ENCODE results near the gene ABTB2.

ABTB2 gene

DNA sequence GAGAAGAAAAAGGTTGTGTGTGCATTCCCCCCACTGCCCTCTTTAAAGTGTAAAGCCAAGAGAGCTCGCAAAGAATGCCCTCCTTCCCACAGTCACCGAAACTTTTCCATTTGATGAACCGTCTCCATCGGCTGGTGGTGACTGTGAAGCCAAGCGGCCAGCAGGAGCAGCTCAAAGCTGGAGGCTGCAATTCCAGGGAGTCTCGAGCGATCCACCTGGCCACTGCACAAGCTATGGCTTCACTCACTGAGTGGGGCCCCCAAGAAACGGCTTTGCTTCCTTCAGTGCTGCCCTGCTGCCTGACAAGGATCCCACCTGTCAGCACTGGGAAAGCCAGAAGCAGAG, 117.7 kb downstream of the ABTB2 start:
- peaks cover 0 to 5% of the 10 kb centered on the region in 2 donors for H3K9me3 ChIP-seq (replicated peaks in 1 of 2; ENCODE audit: control insufficient read depth in 2 of 2, insufficient read depth in 1 of 2, low read depth in 1 of 2, low read length in 2 of 2)
- H3K14ac ChIP-seq (ENCODE audit: low read length): no peak overlapping the region
- H3K23ac ChIP-seq (ENCODE audit: low read depth, low read length, poor library complexity): no peak overlapping the region
- H3K4me1 ChIP-seq (ENCODE audit: control insufficient read depth in 2 of 2, insufficient read depth in 1 of 2, low read depth in 1 of 2, low read length in 2 of 2): peaks cover 9 to 12% of the 10 kb centered on the region in 2 donors
- no peak overlapping the region for H3K4me2 ChIP-seq (ENCODE audit: insufficient read depth, low read length, poor library complexity, severe bottlenecking)
- no peaks in the 10 kb centered on the region for H3K27me3 ChIP-seq (ENCODE audit: control insufficient read depth in 3 of 3, insufficient read depth in 3 of 3, low read depth in 1 of 3, low read length in 3 of 3)
- no peak overlapping the region for H2AK5ac ChIP-seq (ENCODE audit: low read depth, low read length)
- no peak overlapping the region for H3K9ac ChIP-seq (ENCODE audit: low read depth, low read length, poor library complexity)
- H3K4ac ChIP-seq (ENCODE audit: low read length): no peak overlapping the region
- no peak overlapping the region for H4K8ac ChIP-seq (ENCODE audit: low read depth, low read length)
- no peaks in the 10 kb centered on the region for H3K79me1 ChIP-seq (ENCODE audit: low read depth, low read length)
- H3K4me3 ChIP-seq (ENCODE audit: low read length in 2 of 2): no peak overlapping the region
- no peak overlapping the region for H3K27ac ChIP-seq (replicated peaks; ENCODE audit: low read length)
- H2BK120ac ChIP-seq (ENCODE audit: low read depth, low read length): no peak overlapping the region
- peak overlapping the region; percentile 58 for H3K18ac ChIP-seq (ENCODE audit: low read length)
- no peaks in the 10 kb centered on the region for H3K36me3 ChIP-seq (replicated peaks in 1 of 2; ENCODE audit: control insufficient read depth in 2 of 2, insufficient read depth in 2 of 2, low read length in 2 of 2)
- WGBS, 2 donors (ENCODE audit: extremely low coverage in 2 of 2, insufficient read length in 2 of 2, insufficient replicate concordance in 1 of 2): no CpG with 5 or more reads among the region's 8 CpGs
- no peak overlapping the region for H2BK5ac ChIP-seq (ENCODE audit: low read length)
- H4K91ac ChIP-seq (ENCODE audit: low read depth, low read length, poor library complexity): no peak overlapping the region
- no peak overlapping the region for H2AFZ ChIP-seq (ENCODE audit: low read length)
- H2BK15ac ChIP-seq (ENCODE audit: low read length): no peak overlapping the region
- no peak overlapping the region for H2BK12ac ChIP-seq (ENCODE audit: low read length)
- no peak for DNase-seq (ENCODE audit: low spot score)

DNA sequence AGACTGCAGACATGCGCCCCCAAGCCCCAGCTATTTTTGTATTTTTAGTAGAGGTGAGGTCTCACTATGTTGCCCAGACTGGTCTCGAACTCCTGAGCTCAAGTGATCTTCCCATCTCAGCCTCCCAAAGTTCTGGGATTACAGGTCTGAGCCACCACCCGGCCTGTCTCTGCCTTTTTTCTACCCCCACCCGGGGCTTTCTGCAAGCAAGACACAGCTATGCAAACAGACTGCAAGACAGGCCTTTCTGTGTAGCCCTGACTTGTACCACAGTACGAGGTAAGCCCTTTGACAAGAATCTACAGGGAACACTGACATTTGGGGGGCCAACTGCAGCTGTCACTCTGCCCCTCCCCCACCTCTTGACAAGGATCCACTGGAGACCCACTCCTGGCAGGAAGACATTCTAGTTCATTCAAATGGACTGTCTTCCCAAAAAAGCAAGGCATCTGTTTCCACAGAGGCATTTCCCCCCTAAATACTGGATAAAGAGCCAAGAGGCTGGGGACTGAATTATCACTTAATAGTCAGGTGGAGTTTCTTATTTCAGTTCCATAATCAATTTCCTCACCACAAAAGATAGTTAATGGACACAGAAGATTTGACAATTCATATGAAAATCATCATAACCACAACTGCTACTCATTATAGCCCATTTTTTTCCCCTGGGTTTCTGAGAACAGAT, 118.2 kb downstream of the ABTB2 start:
- no peak overlapping the region for H2BK12ac ChIP-seq (ENCODE audit: low read length)
- H3K4ac ChIP-seq (ENCODE audit: low read length): no peak overlapping the region
- DNase-seq (ENCODE audit: low spot score): no peak
- no peaks in the 10 kb centered on the region for H3K79me1 ChIP-seq (ENCODE audit: low read depth, low read length)
- no peaks in the 10 kb centered on the region for H3K36me3 ChIP-seq (replicated peaks in 1 of 2; ENCODE audit: control insufficient read depth in 2 of 2, insufficient read depth in 2 of 2, low read length in 2 of 2)
- peak overlapping the region; percentile 1 for H3K9ac ChIP-seq (ENCODE audit: low read depth, low read length, poor library complexity)
- no peak overlapping the region for H3K23ac ChIP-seq (ENCODE audit: low read depth, low read length, poor library complexity)
- no peak overlapping the region for H4K91ac ChIP-seq (ENCODE audit: low read depth, low read length, poor library complexity)
- H3K18ac ChIP-seq (ENCODE audit: low read length): no peak overlapping the region
- no peaks in the 10 kb centered on the region for H3K27me3 ChIP-seq (ENCODE audit: control insufficient read depth in 3 of 3, insufficient read depth in 3 of 3, low read depth in 1 of 3, low read length in 3 of 3)
- WGBS, 2 donors (ENCODE audit: extremely low coverage in 2 of 2, insufficient read length in 2 of 2, insufficient replicate concordance in 1 of 2): no CpG with 5 or more reads among the region's 5 CpGs
- H2BK15ac ChIP-seq (ENCODE audit: low read length): no peak overlapping the region
- H3K27ac ChIP-seq (replicated peaks; ENCODE audit: low read length): no peak overlapping the region
- H2AK5ac ChIP-seq (ENCODE audit: low read depth, low read length): no peak overlapping the region
- H3K4me1 ChIP-seq (ENCODE audit: control insufficient read depth in 2 of 2, insufficient read depth in 1 of 2, low read depth in 1 of 2, low read length in 2 of 2): peaks cover 9 to 13% of the 10 kb centered on the region in 2 donors
- H3K4me3 ChIP-seq (ENCODE audit: low read length in 2 of 2): no peak overlapping the region
- H4K8ac ChIP-seq (ENCODE audit: low read depth, low read length): no peak overlapping the region
- H2BK5ac ChIP-seq (ENCODE audit: low read length): no peak overlapping the region
- no peak overlapping the region for H3K4me2 ChIP-seq (ENCODE audit: insufficient read depth, low read length, poor library complexity, severe bottlenecking)
- H3K14ac ChIP-seq (ENCODE audit: low read length): no peak overlapping the region
- no peak overlapping the region for H2BK120ac ChIP-seq (ENCODE audit: low read depth, low read length)
- H2AFZ ChIP-seq (ENCODE audit: low read length): no peak overlapping the region
- peaks cover 0 to 5% of the 10 kb centered on the region in 2 donors for H3K9me3 ChIP-seq (replicated peaks in 1 of 2; ENCODE audit: control insufficient read depth in 2 of 2, insufficient read depth in 1 of 2, low read depth in 1 of 2, low read length in 2 of 2)

DNA sequence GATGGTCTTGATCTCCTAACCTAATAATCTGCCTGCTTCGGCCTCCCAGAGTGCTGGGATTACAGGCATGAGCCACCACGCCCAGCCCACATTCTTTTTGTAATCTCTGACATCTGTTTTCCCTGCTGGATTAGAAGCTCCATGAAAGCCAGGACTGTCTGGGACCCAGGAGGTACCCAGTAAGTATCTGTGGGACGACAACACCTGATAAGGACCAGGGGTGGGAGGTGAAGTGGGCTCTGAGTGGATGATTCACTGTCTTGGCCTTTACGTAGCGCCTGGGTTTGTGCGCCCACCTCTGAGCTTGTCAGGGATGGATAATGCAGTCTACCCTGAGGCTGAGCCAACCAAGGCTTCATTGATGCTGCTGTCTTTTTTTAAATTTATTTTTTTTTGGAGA, 118.8 kb downstream of the ABTB2 start:
- Histone ChIP-seq H3K79me1 (ENCODE audit: low read depth, low read length) (no peaks in the 10 kb centered on the region), H3K4me2 (ENCODE audit: insufficient read depth, low read length, poor library complexity, severe bottlenecking) (no peak overlapping the region), H3K27me3 (ENCODE audit: control insufficient read depth in 3 of 3, insufficient read depth in 3 of 3, low read depth in 1 of 3, low read length in 3 of 3) (no peaks in the 10 kb centered on the region), H3K9ac (ENCODE audit: low read depth, low read length, poor library complexity) (no peak overlapping the region), H3K4ac (ENCODE audit: low read length) (no peak overlapping the region), H3K9me3 (replicated peaks in 1 of 2; ENCODE audit: control insufficient read depth in 2 of 2, insufficient read depth in 1 of 2, low read depth in 1 of 2, low read length in 2 of 2) (peaks cover 0 to 5% of the 10 kb centered on the region in 2 donors), H3K4me1 (ENCODE audit: control insufficient read depth in 2 of 2, insufficient read depth in 1 of 2, low read depth in 1 of 2, low read length in 2 of 2) (peaks cover 9 to 19% of the 10 kb centered on the region in 2 donors), H2AK5ac (ENCODE audit: low read depth, low read length) (no peak overlapping the region), H3K4me3 (ENCODE audit: low read length in 2 of 2) (no peak overlapping the region), H2BK12ac (ENCODE audit: low read length) (no peak overlapping the region), H3K27ac (replicated peaks; ENCODE audit: low read length) (no peak overlapping the region), H4K91ac (ENCODE audit: low read depth, low read length, poor library complexity) (no peak overlapping the region), H2BK5ac (ENCODE audit: low read length) (no peak overlapping the region), H3K18ac (ENCODE audit: low read length) (no peak overlapping the region), H3K36me3 (replicated peaks in 1 of 2; ENCODE audit: control insufficient read depth in 2 of 2, insufficient read depth in 2 of 2, low read length in 2 of 2) (no peaks in the 10 kb centered on the region), H4K8ac (ENCODE audit: low read depth, low read length) (no peak overlapping the region), H3K14ac (ENCODE audit: low read length) (no peak overlapping the region), H2BK15ac (ENCODE audit: low read length) (no peak overlapping the region), H3K23ac (ENCODE audit: low read depth, low read length, poor library complexity) (no peak overlapping the region), H2AFZ (ENCODE audit: low read length) (no peak overlapping the region), H2BK120ac (ENCODE audit: low read depth, low read length) (no peak overlapping the region)
- DNase-seq (ENCODE audit: low spot score): no peak
- WGBS, 2 donors (ENCODE audit: extremely low coverage in 2 of 2, insufficient read length in 2 of 2, insufficient replicate concordance in 1 of 2): no CpG with 5 or more reads among the region's 6 CpGs

DNA sequence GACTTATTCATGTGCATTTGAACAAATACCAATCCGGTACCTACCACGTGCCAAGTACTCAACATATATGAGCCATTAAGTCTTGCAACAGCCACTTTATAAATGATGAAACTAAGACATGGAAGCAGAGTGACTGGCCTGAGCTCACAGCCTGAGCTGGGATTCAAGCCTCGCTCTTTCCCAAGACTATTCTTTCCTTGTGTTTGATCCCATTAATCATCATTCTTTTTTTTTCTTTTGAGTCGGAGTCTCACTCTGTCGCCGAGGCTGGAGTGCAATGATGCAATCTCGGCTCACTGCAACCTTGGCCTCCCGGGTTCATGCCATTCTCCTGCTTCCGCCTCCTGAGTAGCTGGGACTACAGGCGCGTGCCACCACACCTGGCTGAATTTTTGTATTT, 119.3 kb downstream of the ABTB2 start:
- H3K27me3 ChIP-seq (ENCODE audit: control insufficient read depth in 3 of 3, insufficient read depth in 3 of 3, low read depth in 1 of 3, low read length in 3 of 3): no peaks in the 10 kb centered on the region
- H2AFZ ChIP-seq (ENCODE audit: low read length): no peak overlapping the region
- no peak overlapping the region for H4K91ac ChIP-seq (ENCODE audit: low read depth, low read length, poor library complexity)
- H3K18ac ChIP-seq (ENCODE audit: low read length): no peak overlapping the region
- H3K4me2 ChIP-seq (ENCODE audit: insufficient read depth, low read length, poor library complexity, severe bottlenecking): no peak overlapping the region
- H3K4me3 ChIP-seq (ENCODE audit: low read length in 2 of 2): no peak overlapping the region
- H2BK15ac ChIP-seq (ENCODE audit: low read length): no peak overlapping the region
- H3K4ac ChIP-seq (ENCODE audit: low read length): no peak overlapping the region
- H2BK5ac ChIP-seq (ENCODE audit: low read length): no peak overlapping the region
- DNase-seq (ENCODE audit: low spot score): no peak
- peaks cover 0 to 3% of the 10 kb centered on the region in 2 donors for H3K9me3 ChIP-seq (replicated peaks in 1 of 2; ENCODE audit: control insufficient read depth in 2 of 2, insufficient read depth in 1 of 2, low read depth in 1 of 2, low read length in 2 of 2)
- no peak overlapping the region for H2BK12ac ChIP-seq (ENCODE audit: low read length)
- no peak overlapping the region for H4K8ac ChIP-seq (ENCODE audit: low read depth, low read length)
- H2AK5ac ChIP-seq (ENCODE audit: low read depth, low read length): no peak overlapping the region
- no peak overlapping the region for H2BK120ac ChIP-seq (ENCODE audit: low read depth, low read length)
- no peak overlapping the region for H3K14ac ChIP-seq (ENCODE audit: low read length)
- peaks cover 8 to 19% of the 10 kb centered on the region in 2 donors for H3K4me1 ChIP-seq (ENCODE audit: control insufficient read depth in 2 of 2, insufficient read depth in 1 of 2, low read depth in 1 of 2, low read length in 2 of 2)
- no peak overlapping the region for H3K27ac ChIP-seq (replicated peaks; ENCODE audit: low read length)
- no peak overlapping the region for H3K9ac ChIP-seq (ENCODE audit: low read depth, low read length, poor library complexity)
- H3K36me3 ChIP-seq (replicated peaks in 1 of 2; ENCODE audit: control insufficient read depth in 2 of 2, insufficient read depth in 2 of 2, low read length in 2 of 2): no peaks in the 10 kb centered on the region
- no peaks in the 10 kb centered on the region for H3K79me1 ChIP-seq (ENCODE audit: low read depth, low read length)
- no peak overlapping the region for H3K23ac ChIP-seq (ENCODE audit: low read depth, low read length, poor library complexity)
- no CpG with 5 or more reads among the region's 11 CpGs for WGBS, 2 donors (ENCODE audit: extremely low coverage in 2 of 2, insufficient read length in 2 of 2, insufficient replicate concordance in 1 of 2)
